Frontal cortex (tissue), 1 donor: Measurements from ENCODE around the gene CPLANE2. TPM values are rescaled to one million over a fixed set of nuclear protein-coding genes. Genes with fewer than 3 reads are reported as not detected.

Source experiments
- small RNA-seq: library from RNA; depleted of rRNA; stranded (forward); fragments of <200 nt; gene quantifications from one replicate; pipeline ENCODE3, GENCODE V24; 2014
- total RNA-seq: library from RNA; depleted of rRNA; stranded (reverse); fragments of >200 nt; gene quantifications from one replicate; pipeline ENCODE4 v1.2.3, GENCODE V29; 2014

CPLANE2 gene
- total RNA-seq, 1 donor from 2014 or later = 16.7 TPM

Small RNA genes within 50 kb of the gene (small RNA-seq; reads per million reads assigned to genes)
- not detected for gene MT1XP1

Other genes starting within 250 kb of the CPLANE2 start
- 0.82 TPM for gene SRARP, start 232.9 kb downstream of the CPLANE2 start, total RNA-seq
- not detected for gene HSPB7, start 219.1 kb downstream of the CPLANE2 start, total RNA-seq
- gene CLCNKA, start 215.1 kb downstream of the CPLANE2 start, total RNA-seq = 0.41 TPM
- gene CLCNKB, start 193.4 kb downstream of the CPLANE2 start, total RNA-seq = under 0.01 TPM
- 1.2 TPM for gene FAM131C, start 163.5 kb downstream of the CPLANE2 start, total RNA-seq
- 1.2 TPM for gene EPHA2, start 81.1 kb downstream of the CPLANE2 start, total RNA-seq
- gene ARHGEF19, start 24.5 kb downstream of the CPLANE2 start, total RNA-seq = 1.2 TPM
- gene FBXO42, start 115.3 kb upstream of the CPLANE2 start, total RNA-seq = 28.5 TPM
- gene SZRD1, start 130.1 kb upstream of the CPLANE2 start, total RNA-seq = 4.1 TPM
- gene SPATA21, start 200.2 kb upstream of the CPLANE2 start, total RNA-seq = not detected
- 20.8 TPM for gene NECAP2, start 203.5 kb upstream of the CPLANE2 start, total RNA-seq